Ectodermal cell (in vitro differentiated cells): ENCODE results near the gene TANK.
"Not testable (repeated sequence)": the region's sequence is repeated elsewhere in the genome, so short reads cannot be mapped to it uniquely, and the experiment has no call there.

Source experiments
- H3K27ac ChIP-seq: 2 replicates; pipeline ENCODE4 v1.7.0; 2013; ENCODE audit warnings: mild to moderate bottlenecking, low read depth, low read length; ENCODE audit not compliant: insufficient read depth, poor library complexity, severe bottlenecking
- H3K27me3 ChIP-seq: 2 replicates; pipeline ENCODE4 v1.7.0; 2013; ENCODE audit warnings: mild to moderate bottlenecking, low read length; ENCODE audit not compliant: insufficient read depth, control insufficient read depth, poor library complexity, severe bottlenecking
- H3K36me3 ChIP-seq: one replicate; pipeline ENCODE4 v1.7.0; 2013; ENCODE audit warnings: low read length; ENCODE audit not compliant: control insufficient read depth, insufficient read depth
- H3K4me1 ChIP-seq: one replicate; pipeline ENCODE4 v1.7.0; 2013; ENCODE audit warnings: low read length; ENCODE audit not compliant: control insufficient read depth, insufficient read depth
- H3K4me3 ChIP-seq: 2 replicates; pipeline ENCODE4 v1.7.0; 2013; ENCODE audit warnings: low read depth, low read length, control low read depth; ENCODE audit not compliant: insufficient read depth
- H3K9me3 ChIP-seq: 2 replicates; pipeline ENCODE4 v1.7.0; 2013; ENCODE audit warnings: mild to moderate bottlenecking, low read length, moderate library complexity; ENCODE audit not compliant: control insufficient read depth
- WGBS, 2 experiments: methylation state at CpG; one replicate each; pipeline ENCODE4 v1.1.7; 2013; ENCODE audit warnings: missing lambda C conversion rate in 2 of 2; 5-methylcytosine and 5-hydroxymethylcytosine counted together

The TANK gene

DNA sequence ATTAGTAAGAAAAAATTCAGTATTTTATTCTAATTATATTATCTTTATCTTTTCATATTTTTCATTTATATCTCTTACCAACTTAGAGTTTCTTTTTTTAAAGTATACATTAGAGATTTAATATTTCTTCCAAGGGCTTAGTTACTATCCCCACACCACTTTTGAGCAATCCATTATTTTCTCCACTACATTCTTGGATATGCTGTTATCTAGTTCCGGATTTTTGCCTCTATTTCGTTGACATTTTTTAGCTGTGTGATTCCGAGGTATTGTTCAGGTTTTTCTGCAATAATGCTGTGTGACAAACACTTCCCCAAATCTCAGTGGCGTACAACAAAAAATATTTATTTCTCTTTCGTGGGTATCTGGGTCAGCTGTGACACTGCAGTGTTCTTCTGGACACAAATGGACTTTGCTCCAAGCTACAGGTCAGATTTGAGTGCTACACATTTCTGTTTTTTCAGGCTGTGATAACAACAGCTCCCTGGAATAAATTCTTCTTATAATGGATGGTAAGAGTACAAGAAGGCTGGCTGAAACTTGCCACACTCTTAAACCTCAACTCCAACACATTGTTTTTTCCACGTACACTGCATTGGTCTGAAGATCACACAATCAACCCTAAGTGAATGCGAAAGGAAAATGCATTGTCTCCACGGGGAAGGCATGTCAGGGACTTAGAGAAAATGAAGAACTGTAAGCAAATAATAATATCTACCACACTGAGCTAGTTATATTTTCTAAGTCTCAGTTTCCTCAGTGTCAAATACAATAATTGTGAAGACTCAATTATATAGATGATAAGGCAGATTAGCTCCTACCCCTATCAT is 97.1 kb downstream of the TANK start:
- Histone ChIP-seq H3K4me1 (no peaks in the 10 kb centered on the region), H3K27me3 (no peaks in the 10 kb centered on the region), H3K4me3 (no peak overlapping the region), H3K36me3 (no peaks in the 10 kb centered on the region), H3K9me3 (no peaks in the 10 kb centered on the region), H3K27ac (no peak overlapping the region)
- WGBS, 2 experiments = 83 to 89% methylated on average over 5 to 8 of the region's 8 CpGs

DNA sequence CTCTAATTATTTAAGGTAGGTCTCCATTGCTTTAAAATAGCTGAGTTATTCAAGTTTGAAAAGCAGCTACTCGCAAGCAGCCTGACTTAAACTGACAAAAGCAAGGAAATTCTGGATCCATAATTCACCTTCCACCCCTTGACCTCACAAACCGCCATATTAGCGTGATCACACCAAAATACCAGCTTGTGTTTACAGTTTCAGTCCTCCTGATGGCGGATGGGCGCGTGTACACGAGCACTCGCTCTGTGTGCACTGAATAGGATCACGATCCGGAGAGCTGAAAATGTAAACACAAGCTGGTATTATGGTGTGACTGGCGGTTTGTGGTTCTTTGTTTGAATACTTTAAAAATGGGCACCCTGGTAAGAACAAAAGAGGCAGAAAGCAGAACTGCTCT is 105.6 kb downstream of the TANK start:
- no peaks in the 10 kb centered on the region for H3K27me3 ChIP-seq
- H3K9me3 ChIP-seq = no peaks in the 10 kb centered on the region
- no peaks in the 10 kb centered on the region for H3K4me1 ChIP-seq
- H3K36me3 ChIP-seq = no peaks in the 10 kb centered on the region
- 93% methylated on average over 11 of the region's 11 CpGs for WGBS, 2 experiments
- H3K4me3 ChIP-seq = no peak overlapping the region
- no peak overlapping the region for H3K27ac ChIP-seq

DNA sequence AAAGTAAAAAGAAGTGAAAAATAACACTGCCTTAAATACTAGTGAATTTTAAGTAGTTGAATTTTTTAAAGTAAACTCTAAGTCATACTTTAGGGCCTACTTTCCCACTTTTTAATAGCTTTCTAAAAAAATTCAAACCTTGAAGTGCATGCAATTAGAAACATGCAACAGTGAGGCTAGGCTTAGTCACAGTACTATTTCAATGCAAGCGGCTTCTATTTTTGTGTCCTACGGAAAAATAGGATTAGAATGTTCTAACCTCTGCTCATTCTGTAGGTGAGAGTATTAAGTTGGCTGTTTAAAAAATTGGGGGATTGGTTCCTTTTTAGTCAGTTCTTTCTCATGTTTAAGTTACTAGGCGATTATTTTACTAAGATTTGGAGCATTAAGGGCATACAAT is 108.9 kb downstream of the TANK start:
- Histone ChIP-seq H3K27ac (no peak overlapping the region), H3K4me1 (no peaks in the 10 kb centered on the region), H3K36me3 (no peaks in the 10 kb centered on the region), H3K4me3 (no peak overlapping the region), H3K27me3 (no peaks in the 10 kb centered on the region), H3K9me3 (no peaks in the 10 kb centered on the region)
- 89 to 100% methylated on average over 2 of the region's 3 CpGs for WGBS, 2 experiments

DNA sequence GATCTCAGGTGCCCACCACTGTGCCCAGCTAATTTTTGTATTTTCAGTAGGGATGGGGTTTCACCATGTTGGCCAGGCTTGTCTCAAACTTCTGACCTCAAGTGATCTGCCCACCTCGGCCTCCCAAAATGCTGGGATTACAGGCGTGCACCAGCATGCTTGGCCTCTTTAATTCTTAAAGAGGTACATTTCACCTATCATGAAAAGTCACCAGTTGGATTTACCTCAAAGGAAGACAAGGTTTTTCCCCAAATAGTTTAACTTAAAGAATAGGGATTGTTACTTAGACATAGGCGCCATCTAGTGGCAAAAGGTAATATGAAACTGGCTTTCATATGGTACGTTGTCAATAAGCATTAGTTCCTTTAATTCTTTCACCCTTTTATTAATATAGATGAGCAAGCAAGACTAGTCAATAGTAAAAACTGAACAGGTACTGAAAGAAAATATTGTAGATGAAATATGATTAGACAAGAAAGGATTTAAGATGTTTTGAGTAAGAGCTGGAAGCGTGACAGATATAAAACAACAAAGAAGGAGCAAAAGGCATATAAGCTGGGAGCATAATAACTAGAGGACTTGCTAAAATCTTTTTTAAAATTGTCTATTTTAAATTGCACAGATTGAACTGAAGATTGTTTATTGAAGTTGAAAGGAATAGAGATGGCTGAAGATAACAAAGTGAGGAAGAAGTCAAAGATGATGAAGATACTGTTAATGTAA is 113.0 kb downstream of the TANK start:
- Histone ChIP-seq H3K4me3 (no peak overlapping the region), H3K27me3 (no peaks in the 10 kb centered on the region)
- 40 to 57% methylated on average over 3 to 4 of the region's 5 CpGs for WGBS, 2 experiments

DNA sequence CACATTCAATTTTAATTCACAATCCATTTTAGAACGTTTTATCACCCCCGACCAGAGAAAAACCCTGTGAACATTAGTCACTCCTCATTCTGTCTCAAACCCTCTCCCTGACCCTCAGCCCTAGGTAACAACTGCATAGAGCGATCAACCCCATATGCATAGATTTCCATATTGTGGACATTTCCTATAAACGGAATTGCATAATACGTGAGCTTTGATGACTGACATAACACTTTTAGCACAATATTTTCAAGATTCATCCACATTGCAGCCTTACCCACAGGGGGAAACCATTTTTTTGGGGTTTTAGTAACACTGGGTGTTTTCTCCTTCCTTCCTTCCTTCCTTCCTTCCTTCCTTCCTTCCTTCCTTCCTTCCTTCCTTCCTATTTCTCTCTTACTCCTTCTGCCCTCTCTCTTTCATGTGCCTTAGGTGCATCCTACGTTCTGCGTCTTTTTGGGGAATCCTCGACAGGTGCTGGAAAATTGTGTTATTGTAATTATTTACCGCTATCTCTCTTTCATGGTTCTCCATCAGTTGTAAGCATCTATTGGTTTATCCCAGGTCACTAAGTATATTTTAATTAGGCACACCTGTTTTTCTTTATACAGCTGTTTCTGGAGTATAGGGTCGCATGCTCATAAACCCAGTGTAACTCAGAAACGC is 118.5 kb downstream of the TANK start:
- not testable (repeated sequence) for H3K9me3 ChIP-seq, H3K4me3 ChIP-seq, H3K36me3 ChIP-seq, H3K4me1 ChIP-seq, H3K27me3 ChIP-seq, H3K27ac ChIP-seq
- 76 to 77% methylated on average over 11 of the region's 11 CpGs for WGBS, 2 experiments

More for the DNA sequence above, 113.0 kb downstream of the TANK start:
- no peak overlapping the region for H3K27ac ChIP-seq
- H3K9me3 ChIP-seq = no peaks in the 10 kb centered on the region
- H3K36me3 ChIP-seq = no peaks in the 10 kb centered on the region
- H3K4me1 ChIP-seq = no peaks in the 10 kb centered on the region

DNA sequence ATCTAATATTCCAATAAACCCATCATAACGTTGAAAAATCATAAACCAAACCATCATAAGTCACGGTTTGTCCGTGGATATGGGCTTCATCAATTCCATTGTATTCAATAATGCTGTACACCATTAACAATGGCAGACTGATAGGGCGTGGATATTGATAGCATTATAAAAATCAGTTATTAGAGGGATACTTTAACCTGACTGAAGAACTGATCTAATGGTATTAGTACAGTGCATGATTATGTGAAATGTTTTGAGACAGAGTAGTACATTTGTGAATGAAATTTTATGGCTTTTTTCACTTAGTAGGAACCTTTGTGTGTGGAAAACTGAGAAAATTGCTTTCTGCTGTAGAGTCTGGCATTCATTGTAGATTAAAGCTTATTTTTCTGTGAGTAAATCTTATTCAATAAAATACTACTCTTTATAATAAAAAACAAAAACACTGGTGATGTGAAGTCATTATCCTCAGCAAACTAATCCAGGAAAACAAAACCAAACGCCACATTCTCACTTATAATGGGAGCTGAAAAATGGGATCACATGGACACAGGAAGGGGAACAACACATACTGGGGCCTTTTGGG is 119.1 kb downstream of the TANK start:
- WGBS, 2 experiments = 86 to 97% methylated on average over 5 of the region's 5 CpGs
- H3K9me3 ChIP-seq, H3K27ac ChIP-seq, H3K36me3 ChIP-seq, H3K27me3 ChIP-seq, H3K4me1 ChIP-seq, H3K4me3 ChIP-seq: not testable (repeated sequence)

DNA sequence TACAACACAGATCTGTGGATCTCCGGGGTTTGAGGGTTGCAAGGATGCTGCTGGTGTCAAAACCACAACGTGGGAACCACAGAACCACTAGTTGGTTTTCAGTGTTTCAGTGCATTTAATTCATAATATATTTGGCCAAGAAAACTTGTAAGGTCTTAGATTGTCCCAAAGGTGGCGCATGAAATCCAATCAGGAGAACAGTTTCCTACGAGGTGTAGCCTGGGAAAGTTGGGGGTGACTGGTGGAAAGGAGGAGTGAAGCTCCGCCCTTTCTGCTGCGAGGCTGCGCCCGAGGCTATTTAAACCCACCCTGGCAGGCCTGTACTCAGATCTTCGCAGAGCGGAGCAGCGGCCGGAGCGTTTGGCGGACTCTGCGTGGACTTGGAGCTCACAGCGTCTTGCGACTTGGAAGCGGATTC is 120.7 kb downstream of the TANK start:
- not testable (repeated sequence) for H3K27me3 ChIP-seq, H3K9me3 ChIP-seq, H3K4me1 ChIP-seq, H3K27ac ChIP-seq, H3K4me3 ChIP-seq, H3K36me3 ChIP-seq
- 69 to 70% methylated on average over 17 to 18 of the region's 18 CpGs for WGBS, 2 experiments

DNA sequence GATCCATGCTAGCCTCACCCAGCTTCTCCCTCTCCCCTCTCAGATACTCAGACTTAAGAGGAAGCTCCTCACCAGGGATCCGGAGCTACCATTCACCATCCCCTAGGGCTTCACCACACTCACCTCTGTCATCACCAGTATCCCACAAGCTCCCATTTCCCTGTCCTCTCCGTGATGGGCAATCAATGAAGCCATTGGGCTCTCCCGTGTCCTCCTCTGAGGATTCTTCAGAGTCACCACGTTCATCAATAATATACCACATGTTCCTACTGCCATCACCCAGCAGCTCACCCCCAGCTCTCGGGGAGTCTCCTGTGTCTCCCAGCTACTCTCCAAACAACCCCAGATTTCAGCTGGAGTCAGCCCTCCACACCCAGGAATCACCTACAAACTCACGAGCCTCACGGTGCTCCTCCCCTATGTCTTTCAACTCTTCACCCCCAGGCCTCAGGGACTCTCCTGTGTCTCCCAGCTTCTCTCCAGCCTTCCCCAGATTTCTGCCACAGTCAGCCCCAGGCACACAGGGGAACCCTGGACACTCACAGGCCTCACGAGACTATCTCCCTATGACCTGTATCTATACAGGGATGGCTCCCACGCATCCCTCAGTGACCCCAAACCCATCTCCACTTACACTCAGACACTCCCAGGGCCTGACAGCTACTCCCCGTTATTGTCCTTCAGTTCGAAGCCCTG is 121.5 kb downstream of the TANK start:
- not testable (repeated sequence) for H3K36me3 ChIP-seq, H3K9me3 ChIP-seq, H3K27me3 ChIP-seq, H3K4me3 ChIP-seq, H3K4me1 ChIP-seq, H3K27ac ChIP-seq
- 88 to 92% methylated on average over 11 of the region's 11 CpGs for WGBS, 2 experiments

DNA sequence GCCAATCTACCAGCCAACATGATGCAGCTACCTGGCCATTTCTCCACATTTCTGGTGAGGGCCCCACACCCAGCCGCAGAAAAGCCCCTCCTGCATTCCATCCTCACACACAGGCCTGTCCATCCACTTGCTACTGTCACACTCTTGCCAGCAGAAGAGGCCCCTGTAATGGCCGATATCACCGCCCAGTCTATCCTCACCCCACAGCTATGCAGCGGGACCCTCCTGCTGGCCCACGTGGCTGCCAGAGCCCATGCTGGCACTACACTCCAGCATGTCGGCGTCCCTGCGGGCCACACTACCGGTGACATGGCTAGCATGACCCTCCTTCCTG is 122.0 kb downstream of the TANK start:
- WGBS, 2 experiments = 91 to 92% methylated on average over 9 of the region's 9 CpGs
- not testable (repeated sequence) for H3K4me3 ChIP-seq, H3K4me1 ChIP-seq, H3K9me3 ChIP-seq, H3K36me3 ChIP-seq, H3K27ac ChIP-seq, H3K27me3 ChIP-seq

DNA sequence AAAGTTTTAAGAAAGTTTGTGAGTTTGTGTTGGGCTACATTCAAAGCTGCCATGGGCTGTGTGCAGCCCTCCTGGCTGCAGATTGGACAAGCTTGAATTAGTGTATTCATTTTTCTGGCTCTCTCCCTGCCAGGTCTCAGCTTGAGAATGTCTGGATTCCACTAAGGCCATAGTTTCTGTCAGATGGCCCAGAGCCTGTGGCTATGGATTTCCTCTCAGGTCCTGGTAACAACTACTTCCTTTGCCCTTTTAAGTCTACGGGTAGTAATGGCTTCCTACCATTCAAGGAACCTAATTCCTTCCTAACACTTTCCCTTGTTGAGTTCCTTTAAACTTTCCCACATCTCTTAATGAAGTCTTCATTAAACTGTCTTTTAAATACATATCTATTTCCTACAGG is 123.7 kb downstream of the TANK start:
- H3K4me1 ChIP-seq = no peaks in the 10 kb centered on the region
- H3K27me3 ChIP-seq = no peaks in the 10 kb centered on the region
- no peak overlapping the region for H3K27ac ChIP-seq
- no peaks in the 10 kb centered on the region for H3K9me3 ChIP-seq
- 73 to 88% methylated on average over 1 of the region's 1 CpG for WGBS, 2 experiments
- no peaks in the 10 kb centered on the region for H3K36me3 ChIP-seq
- no peak overlapping the region for H3K4me3 ChIP-seq
